OCI-LY7 (cell line): Measurements from ENCODE around the gene SNRPD3.

Source experiments
- EZH2phosphoT487 ChIP-seq: fragments of 200-600 bp; sonication (generic); IDR thresholded peaks from 2 replicates; pipeline ENCODE4 v1.6.1; 2018; ENCODE audit warnings: low read depth, borderline replicate concordance, mild to moderate bottlenecking, mixed run types, antibody characterized with exemption, low read length, moderate library complexity, mixed read lengths
- TF ChIP-seq, protein P1 (sequence below): fragments of 200-600 bp; sonication (generic); conservative IDR thresholded peaks from 2 replicates; pipeline ENCODE4 v1.5.1; 2014; ENCODE audit warnings: mild to moderate bottlenecking, antibody characterized with exemption, low read length, moderate library complexity, mixed read lengths

GRCh38 chr22:24525416-24526037 is 30.3 kb upstream of the SNRPD3 start:
- TF ChIP-seq, protein P1, sequence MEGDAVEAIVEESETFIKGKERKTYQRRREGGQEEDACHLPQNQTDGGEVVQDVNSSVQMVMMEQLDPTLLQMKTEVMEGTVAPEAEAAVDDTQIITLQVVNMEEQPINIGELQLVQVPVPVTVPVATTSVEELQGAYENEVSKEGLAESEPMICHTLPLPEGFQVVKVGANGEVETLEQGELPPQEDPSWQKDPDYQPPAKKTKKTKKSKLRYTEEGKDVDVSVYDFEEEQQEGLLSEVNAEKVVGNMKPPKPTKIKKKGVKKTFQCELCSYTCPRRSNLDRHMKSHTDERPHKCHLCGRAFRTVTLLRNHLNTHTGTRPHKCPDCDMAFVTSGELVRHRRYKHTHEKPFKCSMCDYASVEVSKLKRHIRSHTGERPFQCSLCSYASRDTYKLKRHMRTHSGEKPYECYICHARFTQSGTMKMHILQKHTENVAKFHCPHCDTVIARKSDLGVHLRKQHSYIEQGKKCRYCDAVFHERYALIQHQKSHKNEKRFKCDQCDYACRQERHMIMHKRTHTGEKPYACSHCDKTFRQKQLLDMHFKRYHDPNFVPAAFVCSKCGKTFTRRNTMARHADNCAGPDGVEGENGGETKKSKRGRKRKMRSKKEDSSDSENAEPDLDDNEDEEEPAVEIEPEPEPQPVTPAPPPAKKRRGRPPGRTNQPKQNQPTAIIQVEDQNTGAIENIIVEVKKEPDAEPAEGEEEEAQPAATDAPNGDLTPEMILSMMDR = peak; percentile 96
- no peak for TF ChIP-seq EZH2phosphoT487
